D721Med (cell line): ENCODE results near the gene CD22.

Source experiments
- DNase-seq: peaks from one replicate; pipeline ENCODE4 v3.0.0; 2011; ENCODE audit warnings: low spot score; ENCODE audit not compliant: insufficient read length
- FAIRE-seq: peaks from 2 replicates; lab custom pipeline; 2011; peaks lifted over from hg19 to GRCh38; lab: Jason Lieb, UNC
- TF ChIP-seq, protein P1 (sequence below): IDR thresholded peaks from 2 replicates; pipeline ENCODE4 v1.5.1; 2012; ENCODE audit warnings: mild to moderate bottlenecking, control low read depth; ENCODE audit not compliant: insufficient read depth; ENCODE audit errors: missing control alignments

Gene CD22

DNA sequence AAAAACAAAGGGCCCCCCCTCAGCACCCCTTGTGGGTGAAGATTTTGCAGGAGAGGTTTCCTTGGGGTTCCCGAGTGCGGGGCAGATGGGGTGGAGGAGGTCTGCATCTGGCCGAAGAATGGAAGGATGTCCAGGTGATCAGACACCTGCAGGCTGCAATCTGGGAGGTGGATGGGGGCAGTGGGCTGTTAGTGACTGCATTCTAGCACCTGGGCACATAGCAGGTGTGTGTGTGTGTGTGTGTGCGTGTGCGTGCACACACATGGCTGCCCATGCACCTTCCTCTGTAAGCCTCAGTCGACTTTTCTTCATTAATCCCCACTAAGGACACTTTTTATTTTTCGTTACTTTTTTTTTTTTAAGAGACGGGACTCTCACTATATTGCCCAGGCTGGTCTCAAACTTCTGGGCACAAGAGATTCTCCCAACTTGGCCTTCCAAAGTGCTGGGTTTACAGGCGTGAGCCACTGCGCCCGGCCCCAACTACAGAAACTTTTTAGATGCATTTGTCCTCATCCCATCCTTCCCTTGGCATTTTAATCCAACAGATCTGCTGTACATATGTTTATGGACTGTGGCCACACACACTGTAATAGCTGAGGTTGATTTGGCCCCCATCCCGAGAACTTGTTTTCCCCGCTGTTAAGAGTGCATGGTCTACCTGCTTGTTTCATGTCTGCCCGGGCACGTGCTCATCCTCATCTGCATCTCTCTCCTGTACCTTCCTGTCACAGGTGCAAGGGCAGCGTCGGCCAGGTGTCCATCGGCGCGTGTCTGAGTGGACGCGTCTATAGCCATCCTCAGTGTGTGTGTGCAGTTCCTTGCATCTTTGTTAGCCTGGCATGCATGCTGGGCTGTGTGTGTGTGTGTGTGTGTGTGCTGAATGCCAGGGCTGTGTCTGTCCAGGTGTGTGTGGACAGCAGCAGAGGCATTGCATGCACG, 36.3 kb upstream of the CD22 start:
- DNase-seq (no peak), FAIRE-seq (no peak)
- TF ChIP-seq, protein P1, sequence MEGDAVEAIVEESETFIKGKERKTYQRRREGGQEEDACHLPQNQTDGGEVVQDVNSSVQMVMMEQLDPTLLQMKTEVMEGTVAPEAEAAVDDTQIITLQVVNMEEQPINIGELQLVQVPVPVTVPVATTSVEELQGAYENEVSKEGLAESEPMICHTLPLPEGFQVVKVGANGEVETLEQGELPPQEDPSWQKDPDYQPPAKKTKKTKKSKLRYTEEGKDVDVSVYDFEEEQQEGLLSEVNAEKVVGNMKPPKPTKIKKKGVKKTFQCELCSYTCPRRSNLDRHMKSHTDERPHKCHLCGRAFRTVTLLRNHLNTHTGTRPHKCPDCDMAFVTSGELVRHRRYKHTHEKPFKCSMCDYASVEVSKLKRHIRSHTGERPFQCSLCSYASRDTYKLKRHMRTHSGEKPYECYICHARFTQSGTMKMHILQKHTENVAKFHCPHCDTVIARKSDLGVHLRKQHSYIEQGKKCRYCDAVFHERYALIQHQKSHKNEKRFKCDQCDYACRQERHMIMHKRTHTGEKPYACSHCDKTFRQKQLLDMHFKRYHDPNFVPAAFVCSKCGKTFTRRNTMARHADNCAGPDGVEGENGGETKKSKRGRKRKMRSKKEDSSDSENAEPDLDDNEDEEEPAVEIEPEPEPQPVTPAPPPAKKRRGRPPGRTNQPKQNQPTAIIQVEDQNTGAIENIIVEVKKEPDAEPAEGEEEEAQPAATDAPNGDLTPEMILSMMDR: no peak

DNA sequence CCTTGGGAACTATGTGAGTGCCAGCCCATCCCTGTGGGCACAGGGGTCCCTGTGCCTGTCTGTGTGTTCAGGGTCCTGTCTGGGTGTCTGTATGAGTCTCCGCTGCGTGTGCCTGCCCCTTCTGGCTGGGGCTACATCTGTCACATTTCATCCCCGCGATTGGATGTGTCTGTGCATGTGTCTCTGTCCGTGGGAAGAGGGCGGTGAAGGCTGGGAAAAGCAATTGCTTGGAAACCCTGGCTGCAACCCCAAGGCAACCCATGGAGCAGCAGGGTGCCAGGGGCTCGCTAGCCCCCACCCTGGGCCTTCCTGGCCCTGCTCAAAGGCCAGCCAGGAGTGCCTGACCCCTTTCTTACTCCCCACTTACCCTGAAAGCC, 35.6 kb upstream of the CD22 start:
- no peak for DNase-seq
- no peak for FAIRE-seq
- TF ChIP-seq, protein P1: no peak

DNA sequence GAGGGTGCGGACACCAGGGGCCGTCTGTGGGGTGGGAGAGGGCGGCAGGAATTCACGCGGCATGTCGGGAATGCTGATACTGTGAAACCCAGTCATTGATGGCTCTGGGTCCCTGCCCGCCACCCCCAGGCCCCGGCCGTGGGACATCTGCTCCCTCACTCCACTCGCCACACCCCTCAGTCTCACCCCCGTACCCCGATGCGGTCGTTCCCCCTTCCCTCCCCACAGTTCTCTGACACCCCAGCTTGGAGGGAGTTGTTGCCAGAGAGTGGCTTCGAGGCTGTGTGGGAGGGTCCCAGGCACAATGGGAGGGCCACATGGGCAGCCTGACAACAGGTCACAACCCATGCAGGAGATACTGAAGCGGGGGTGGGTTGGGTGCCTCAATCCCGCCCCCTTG, 35.2 kb upstream of the CD22 start:
- DNase-seq: no peak
- TF ChIP-seq, protein P1: no peak
- FAIRE-seq: no peak

DNA sequence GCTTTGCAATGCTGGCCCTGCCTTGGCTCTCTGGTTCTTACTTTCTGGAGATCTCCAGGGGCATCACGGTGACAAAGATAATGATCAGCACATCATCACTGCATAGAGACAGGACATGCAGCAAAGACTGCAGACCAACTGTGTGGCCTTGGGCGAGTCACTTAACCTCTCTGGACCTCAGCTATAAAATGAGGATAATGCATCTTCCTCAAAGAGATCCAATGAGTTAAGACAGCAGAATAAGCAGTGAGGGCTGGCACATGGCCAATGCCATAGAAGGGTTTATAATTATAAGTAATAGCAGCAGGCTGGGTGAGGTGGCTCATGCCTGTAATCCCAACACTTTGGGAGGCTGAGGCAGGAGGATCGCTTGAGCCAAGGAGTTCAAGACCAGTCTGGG, 34.7 kb upstream of the CD22 start:
- no peak for DNase-seq
- TF ChIP-seq, protein P1: no peak
- no peak for FAIRE-seq

DNA sequence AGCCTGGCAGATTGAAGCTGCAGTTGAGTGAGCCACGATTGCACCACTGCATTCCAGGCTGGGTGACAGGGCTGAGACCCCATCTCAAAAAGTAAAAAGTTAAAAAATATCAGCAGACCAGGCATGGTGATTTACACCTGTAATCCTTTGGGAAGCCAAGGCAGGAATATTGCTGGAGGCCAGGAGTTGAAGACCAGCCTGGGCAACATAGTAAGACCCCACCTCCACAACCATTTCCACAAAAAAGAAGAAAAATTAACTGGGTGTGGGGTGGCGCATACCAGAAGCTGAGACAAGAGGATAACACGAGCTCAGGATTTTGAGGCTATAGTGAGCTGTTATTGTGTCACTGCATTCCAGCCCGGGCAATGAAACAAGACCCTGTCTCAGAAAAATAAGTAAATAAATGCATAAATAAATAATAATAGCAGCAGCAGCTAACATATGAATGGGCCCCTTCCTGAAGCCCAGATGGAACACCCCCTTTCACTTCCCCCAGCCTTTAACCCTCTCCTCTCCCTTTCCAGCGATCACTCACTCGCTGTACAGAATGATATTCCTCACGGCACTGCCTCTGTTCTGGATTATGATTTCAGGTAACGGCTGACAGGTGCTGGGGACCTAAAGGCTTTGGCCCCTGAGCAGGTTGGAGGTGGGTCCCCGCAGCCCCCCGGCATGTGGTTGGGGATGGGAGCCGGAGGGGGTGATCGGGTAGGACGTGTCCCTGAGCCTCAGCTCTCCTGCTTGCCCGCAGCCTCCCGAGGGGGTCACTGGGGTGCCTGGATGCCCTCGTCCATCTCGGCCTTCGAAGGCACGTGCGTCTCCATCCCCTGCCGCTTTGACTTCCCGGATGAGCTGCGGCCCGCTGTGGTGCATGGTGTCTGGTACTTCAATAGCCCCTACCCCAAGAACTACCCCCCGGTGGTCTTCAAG, 33.9 kb upstream of the CD22 start:
- no peak for FAIRE-seq
- no peak for DNase-seq
- TF ChIP-seq, protein P1: no peak

DNA sequence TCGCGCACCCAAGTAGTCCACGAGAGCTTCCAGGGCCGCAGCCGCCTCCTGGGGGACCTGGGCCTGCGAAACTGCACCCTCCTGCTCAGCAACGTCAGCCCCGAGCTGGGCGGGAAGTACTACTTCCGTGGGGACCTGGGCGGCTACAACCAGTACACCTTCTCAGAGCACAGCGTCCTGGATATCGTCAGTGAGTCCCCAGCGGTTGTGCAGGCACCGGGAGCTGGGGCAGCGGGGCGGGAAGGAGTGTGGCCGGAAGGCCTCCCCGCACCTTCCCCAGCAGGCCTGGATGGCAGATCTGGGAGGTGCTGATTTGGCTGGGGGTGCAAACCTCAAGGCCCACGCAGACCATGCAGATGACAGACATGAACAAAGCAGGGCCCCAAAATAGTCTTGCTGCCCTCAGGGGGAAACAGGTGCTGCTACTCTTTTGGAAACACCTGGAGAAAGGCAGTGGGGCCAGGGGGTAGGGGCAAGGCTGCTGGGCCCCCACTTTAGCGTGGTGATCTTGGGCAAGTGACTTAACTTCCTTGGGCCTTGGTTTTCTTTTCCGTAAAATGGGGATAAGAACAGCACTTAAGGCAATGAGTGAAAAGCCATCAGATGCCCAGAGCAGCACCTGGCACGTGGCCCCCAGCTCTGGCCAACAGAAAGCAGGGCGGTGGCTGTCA, 33.1 kb upstream of the CD22 start:
- TF ChIP-seq, protein P1: no peak
- DNase-seq (no peak), FAIRE-seq (no peak)
